Left ventricle myocardium inferior (tissue), 1 donor: Measurements from ENCODE around the gene EFCAB7. TPM values are rescaled to one million over a fixed set of nuclear protein-coding genes. Genes with fewer than 3 reads are reported as not detected.

Experiments
- DNase-seq: peaks from one replicate; pipeline ENCODE4 v3.0.0-alpha.2; 2020
- H3K27ac ChIP-seq: fragments of 200-600 bp; replicated peaks from 2 replicates; pipeline ENCODE4 v1.8.0; 2021
- H3K27me3 ChIP-seq: fragments of 200-600 bp; 2 replicates; pipeline ENCODE4 v1.8.0; 2021; ENCODE audit warnings: low read depth
- H3K36me3 ChIP-seq: fragments of 200-600 bp; 2 replicates; pipeline ENCODE4 v1.8.0; 2021
- H3K4me1 ChIP-seq: fragments of 200-600 bp; 2 replicates; pipeline ENCODE4 v1.8.0; 2021
- H3K4me3 ChIP-seq: fragments of 200-600 bp; 2 replicates; pipeline ENCODE4 v1.8.0; 2021; ENCODE audit warnings: mild to moderate bottlenecking, moderate library complexity
- H3K9me3 ChIP-seq: fragments of 200-600 bp; replicated peaks from 2 replicates; pipeline ENCODE4 v1.8.0; 2021
- intact Hi-C: fragments of 100-400 bp; cut with micrococcal nuclease; formaldehyde crosslinking; loops from one replicate; pipeline ENCODE4 v1.11.0; 2022
- total RNA-seq: library from RNA; stranded (reverse); fragmentation: NEBNext Ultra II Directional; extraction: Animal tissue kit (Norgen Biotek cat#: 25700); gene quantifications from one replicate; pipeline ENCODE4 v1.2.1, GENCODE V29; 2021
- TF ChIP-seq, protein P1 (sequence below): fragments of 200-600 bp; IDR thresholded peaks from 2 replicates; pipeline ENCODE4 v1.8.0; 2021; ENCODE audit warnings: antibody characterized with exemption, mild to moderate bottlenecking, borderline replicate concordance
- donor health status: DM: no; HTN: yes; CAD: no; lungs with severe emphysema.

EFCAB7 gene
- total RNA-seq, 1 donor from 2014 or later: 8.9 TPM

- peak; percentile 82 for DNase-seq
- H3K9me3 ChIP-seq: no peaks in the 10 kb centered on the region
- peak overlapping the region; percentile 94 for H3K4me3 ChIP-seq
- TF ChIP-seq, protein P1, sequence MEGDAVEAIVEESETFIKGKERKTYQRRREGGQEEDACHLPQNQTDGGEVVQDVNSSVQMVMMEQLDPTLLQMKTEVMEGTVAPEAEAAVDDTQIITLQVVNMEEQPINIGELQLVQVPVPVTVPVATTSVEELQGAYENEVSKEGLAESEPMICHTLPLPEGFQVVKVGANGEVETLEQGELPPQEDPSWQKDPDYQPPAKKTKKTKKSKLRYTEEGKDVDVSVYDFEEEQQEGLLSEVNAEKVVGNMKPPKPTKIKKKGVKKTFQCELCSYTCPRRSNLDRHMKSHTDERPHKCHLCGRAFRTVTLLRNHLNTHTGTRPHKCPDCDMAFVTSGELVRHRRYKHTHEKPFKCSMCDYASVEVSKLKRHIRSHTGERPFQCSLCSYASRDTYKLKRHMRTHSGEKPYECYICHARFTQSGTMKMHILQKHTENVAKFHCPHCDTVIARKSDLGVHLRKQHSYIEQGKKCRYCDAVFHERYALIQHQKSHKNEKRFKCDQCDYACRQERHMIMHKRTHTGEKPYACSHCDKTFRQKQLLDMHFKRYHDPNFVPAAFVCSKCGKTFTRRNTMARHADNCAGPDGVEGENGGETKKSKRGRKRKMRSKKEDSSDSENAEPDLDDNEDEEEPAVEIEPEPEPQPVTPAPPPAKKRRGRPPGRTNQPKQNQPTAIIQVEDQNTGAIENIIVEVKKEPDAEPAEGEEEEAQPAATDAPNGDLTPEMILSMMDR: no peak
- intact Hi-C loops: no loop called here
- H3K36me3 ChIP-seq: no peaks in the 10 kb centered on the region
- peak overlapping the region; percentile 98 for H3K27ac ChIP-seq
- H3K4me1 ChIP-seq: peaks cover 77% of the 10 kb centered on the region
- H3K27me3 ChIP-seq: no peaks in the 10 kb centered on the region
Observed at GRCh38 chr1:63593886-63594605, 70.7 kb downstream of the EFCAB7 start.

GRCh38 chr1:63595435-63595834 is 72.1 kb downstream of the EFCAB7 start:
- no peak for DNase-seq
- H3K27ac ChIP-seq: peak overlapping the region; percentile 49
- H3K4me1 ChIP-seq: peaks cover 67% of the 10 kb centered on the region
- no peaks in the 10 kb centered on the region for H3K36me3 ChIP-seq
- H3K27me3 ChIP-seq: no peaks in the 10 kb centered on the region
- intact Hi-C loops: no loop called here
- no peaks in the 10 kb centered on the region for H3K9me3 ChIP-seq
- H3K4me3 ChIP-seq: peak overlapping the region; percentile 22
- TF ChIP-seq, protein P1: no peak

DNA sequence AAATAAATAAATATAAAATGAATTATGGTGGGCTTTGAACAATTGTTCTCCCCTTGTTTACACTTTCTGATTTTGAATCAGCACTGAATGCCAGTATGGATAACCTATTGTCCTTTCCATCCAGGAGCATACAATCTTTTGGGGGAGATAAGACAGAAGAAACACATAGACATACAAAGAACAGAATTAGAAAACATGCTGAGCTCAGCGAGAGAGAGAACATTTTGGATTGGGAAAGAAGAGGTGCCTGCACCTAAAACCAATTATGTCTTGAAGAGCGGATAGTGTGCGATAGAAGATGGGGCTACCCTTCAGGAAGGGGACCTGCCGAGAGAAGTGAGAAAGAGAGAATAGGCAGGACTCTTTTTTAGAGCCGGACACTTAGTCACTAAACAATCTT is 76.5 kb downstream of the EFCAB7 start:
- no peak overlapping the region for H3K27ac ChIP-seq
- intact Hi-C loops: no loop called here

GRCh38 chr1:63600248-63600647 is 76.9 kb downstream of the EFCAB7 start:
- no peak for DNase-seq
- H3K4me3 ChIP-seq: no peak overlapping the region
- H3K36me3 ChIP-seq: no peaks in the 10 kb centered on the region
- intact Hi-C loops: no loop called here
- H3K27ac ChIP-seq: no peak overlapping the region
- H3K27me3 ChIP-seq: no peaks in the 10 kb centered on the region
- no peaks in the 10 kb centered on the region for H3K9me3 ChIP-seq
- H3K4me1 ChIP-seq: peaks cover 71% of the 10 kb centered on the region
- TF ChIP-seq, protein P1: no peak

More for the DNA sequence above, 76.5 kb downstream of the EFCAB7 start:
- H3K4me1 ChIP-seq: peaks cover 75% of the 10 kb centered on the region
- H3K4me3 ChIP-seq: no peak overlapping the region
- H3K9me3 ChIP-seq: no peaks in the 10 kb centered on the region
- no peak for DNase-seq
- TF ChIP-seq, protein P1: no peak
- no peaks in the 10 kb centered on the region for H3K36me3 ChIP-seq
- H3K27me3 ChIP-seq: no peaks in the 10 kb centered on the region

- Histone ChIP-seq H3K36me3 (no peaks in the 10 kb centered on the region), H3K27ac (no peak overlapping the region), H3K9me3 (no peaks in the 10 kb centered on the region), H3K4me3 (no peak overlapping the region), H3K4me1 (peaks cover 67% of the 10 kb centered on the region), H3K27me3 (no peaks in the 10 kb centered on the region)
- TF ChIP-seq, protein P1: no peak
- no peak for DNase-seq
- intact Hi-C loops: no loop called here
Observed at GRCh38 chr1:63601061-63601460, 77.7 kb downstream of the EFCAB7 start.
